GM19023 (cell line): Measurements from ENCODE around the gene TMEM187.
"Not testable (repeated sequence)": the region's sequence is repeated elsewhere in the genome, so short reads cannot be mapped to it uniquely, and the experiment has no call there.

Experiments
- ATAC-seq: cut with Tn5 transposase; IDR thresholded peaks from one replicate; pipeline ENCODE4 v1.9.1; 2021; ENCODE audit warnings: mild to moderate bottlenecking, moderate library complexity; ENCODE audit not compliant: unreplicated experiment

TMEM187 gene

DNA sequence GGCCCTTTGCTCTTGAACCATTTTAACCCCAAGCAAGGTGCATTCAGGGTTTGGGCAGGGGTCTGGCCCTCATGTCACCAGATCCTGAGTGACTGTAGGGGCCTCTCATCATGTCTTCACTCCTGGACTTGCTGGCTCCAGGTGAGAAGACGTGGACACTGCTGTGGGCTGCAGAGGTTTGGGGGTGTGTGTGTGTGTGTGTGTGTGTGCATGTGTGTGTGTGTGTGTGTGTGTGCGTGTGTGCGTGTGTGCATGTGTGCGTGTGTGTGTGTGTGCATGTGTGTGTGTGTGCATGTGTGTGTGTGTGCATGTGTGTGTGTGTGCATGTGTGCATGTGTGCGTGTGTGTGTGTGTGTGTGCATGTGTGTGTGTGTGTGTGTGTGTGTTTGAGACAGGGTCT is 21.8 kb downstream of the TMEM187 start:
- not testable (repeated sequence) for ATAC-seq

DNA sequence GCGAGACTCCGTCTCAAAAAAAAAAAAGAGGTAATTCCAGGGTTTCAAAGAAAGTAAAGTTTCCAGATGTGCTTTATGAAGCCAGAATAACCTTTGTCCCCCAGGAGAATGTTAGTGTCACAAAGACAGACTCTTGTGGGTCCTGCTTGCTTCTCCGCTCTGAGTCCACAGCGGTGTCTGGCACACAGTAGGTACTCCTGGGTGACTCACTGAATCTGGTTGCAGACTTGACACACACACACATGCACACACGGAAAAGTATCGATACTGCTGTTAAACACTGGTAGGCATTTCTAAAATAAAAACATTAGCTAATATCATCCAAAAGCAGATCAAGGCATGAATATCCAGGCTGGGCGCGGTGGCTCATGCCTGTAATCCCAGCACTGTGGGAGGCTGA is 22.9 kb downstream of the TMEM187 start:
- ATAC-seq = no peak

DNA sequence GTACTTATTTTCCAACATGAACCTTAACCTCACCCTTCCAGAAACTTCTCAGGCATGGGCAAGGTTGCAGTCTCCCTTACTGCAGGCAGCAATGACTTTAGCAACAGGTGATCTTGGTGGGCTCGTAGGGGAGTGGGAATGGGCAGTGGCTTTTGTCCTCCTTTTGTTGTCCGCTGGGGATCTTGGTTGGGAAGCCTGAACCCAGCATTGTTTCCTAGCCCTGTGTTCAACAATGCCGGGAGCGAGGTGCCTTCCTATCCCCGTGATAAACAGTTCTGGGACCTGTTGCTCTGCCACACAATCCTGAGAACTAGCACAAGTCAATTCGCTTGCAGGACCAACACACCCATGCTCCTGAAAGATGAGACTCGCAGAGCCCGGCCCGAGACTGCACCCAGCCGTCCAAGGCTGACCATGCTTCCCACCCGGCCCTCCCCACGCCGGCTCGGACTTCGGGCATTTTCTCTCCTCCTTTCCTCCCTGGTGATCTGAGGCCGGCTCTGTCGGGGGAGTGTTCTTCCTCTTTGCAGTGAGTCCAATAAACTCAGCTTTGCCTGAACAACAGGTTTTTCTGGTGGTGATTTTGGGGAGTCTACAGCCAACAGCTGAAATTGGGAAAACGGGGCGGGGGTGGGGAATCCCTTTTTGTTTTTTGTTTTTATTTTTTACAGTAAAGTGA is 26.9 kb downstream of the TMEM187 start:
- no peak for ATAC-seq

DNA sequence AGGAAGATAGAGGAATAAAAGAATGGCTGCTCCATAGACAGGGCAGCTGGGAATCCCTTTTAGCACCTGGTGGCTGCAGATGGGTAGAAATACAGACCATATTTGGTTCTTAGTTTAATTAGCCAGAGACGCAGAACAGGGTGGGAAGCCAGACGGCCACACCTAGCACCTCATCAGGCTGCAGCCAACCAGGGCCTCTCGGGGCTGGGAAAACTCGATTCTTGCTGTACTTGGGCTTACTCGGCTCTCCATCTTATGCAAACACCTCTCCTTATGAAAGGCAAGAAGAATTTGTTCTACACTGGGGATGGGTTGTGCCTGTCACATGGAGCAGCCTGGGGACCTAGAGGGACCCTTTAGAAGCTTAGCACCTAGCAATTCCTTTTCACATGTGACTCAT is 27.5 kb downstream of the TMEM187 start:
- ATAC-seq = no peak

DNA sequence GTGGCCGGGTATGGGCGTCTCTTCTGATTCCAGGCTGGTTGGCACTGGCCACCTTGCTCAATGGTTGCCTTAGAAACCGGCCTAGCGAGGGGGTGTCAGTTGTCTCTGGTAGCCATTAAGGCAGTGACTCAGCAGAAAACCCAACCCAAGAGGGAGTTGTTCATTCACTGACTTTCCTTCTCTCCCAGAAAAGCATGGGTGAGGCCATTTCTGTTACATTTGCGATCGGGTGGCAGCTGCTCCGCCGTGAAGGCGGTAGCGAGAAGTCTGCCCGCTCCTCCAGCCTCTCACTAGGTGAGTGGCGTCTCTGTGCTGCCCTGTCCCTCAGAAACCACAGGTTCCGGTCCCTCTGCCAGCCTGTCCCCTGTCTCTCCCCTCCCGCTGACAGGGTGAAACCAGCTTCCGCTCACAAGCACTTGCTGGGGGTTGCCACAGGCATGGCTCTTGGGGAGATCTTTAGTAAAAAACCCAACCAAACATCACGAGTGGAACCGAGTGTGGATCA is 29.7 kb downstream of the TMEM187 start:
- ATAC-seq = no peak

DNA sequence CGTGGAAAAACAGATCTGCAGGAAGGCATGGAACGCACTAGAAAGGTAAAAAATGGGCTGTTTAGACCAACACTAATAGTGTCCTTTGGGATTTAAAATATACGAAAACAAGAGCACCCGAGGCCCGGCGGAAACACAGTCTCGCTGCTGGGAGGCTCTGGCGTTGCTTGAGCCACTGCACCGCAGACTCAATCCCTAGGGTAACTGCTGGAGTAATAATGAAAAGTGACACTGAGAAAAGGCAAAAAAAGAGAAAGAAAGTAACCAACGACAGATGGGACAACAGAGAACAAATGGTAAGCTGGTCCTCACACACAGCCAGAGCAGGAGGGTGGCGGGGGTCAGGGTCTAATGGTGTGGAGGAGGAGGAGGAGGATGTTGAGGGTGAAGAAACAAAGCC is 31.8 kb downstream of the TMEM187 start:
- no peak for ATAC-seq

DNA sequence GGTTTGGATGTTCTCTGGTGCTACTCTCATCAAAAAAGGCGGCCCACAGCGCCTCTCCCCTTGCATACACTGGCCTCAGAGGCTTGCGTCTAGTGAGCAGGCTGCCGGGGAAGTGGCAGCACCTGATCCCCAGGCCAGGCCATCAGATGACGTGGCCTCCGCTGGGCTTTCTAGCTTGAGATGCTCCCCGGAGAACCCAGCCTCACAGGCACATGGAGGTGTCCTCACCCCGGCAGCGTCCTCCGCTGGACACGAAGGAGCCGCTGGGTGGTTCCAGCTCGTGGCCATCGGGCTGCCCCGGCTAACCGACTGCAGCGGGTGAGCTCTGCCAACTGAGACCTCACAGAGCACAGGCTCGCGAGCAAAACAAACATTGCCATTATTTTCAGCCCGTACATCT is 34.4 kb downstream of the TMEM187 start:
- no peak for ATAC-seq

DNA sequence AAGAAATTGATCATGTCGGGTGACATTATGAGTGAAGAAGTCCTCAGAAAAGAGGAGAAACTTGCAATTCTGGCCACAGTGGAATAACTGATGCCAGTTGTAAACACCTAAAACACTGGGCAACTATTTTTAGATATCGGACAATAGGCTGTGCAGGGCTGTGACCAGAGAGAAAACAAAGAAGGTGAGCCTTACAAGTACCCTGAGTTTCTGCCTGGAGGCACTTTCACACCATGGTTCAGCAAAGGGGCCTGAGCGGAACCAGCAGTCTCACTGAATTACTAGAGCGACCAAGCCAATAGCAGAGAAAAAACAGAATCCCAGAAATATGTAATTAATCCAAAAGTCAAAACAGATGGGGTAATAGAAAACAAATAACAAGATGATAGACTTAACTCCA is 36.0 kb downstream of the TMEM187 start:
- no peak for ATAC-seq

DNA sequence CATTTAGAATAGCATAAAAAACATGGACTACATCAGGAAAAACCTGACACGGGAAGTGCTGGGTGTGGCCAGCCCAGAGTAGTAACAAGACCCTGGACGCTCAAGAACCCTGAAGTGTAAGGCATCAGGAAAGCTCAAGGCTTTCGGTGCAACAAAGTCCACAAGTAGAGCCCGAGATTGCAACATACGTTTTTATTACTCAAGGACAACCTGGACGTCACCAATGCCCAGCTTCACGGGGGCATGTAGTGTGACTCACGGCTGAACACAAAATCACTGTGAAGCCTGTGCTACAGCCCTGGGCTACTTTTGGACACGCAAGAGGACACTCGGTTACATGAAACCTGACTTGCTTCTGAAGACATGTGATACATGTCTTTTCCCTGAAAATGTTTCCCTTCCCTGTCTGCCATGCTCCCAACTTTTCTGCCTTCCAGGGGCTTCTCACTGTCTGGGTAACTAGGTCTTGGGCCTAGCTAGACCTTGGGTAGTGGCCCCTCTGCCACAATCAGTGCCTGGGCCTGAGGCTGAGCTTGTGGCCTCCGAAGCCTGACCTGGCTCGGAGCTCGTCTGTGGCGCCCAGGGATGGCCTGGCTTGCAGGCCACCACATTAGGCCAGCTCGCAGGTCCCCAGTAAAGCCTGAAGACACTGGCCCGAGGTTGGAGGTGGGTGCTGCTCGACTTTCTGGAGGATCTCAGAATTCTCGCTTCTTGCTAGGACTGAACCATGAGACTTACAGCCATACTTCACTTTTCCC is 38.0 kb downstream of the TMEM187 start:
- ATAC-seq = no peak

DNA sequence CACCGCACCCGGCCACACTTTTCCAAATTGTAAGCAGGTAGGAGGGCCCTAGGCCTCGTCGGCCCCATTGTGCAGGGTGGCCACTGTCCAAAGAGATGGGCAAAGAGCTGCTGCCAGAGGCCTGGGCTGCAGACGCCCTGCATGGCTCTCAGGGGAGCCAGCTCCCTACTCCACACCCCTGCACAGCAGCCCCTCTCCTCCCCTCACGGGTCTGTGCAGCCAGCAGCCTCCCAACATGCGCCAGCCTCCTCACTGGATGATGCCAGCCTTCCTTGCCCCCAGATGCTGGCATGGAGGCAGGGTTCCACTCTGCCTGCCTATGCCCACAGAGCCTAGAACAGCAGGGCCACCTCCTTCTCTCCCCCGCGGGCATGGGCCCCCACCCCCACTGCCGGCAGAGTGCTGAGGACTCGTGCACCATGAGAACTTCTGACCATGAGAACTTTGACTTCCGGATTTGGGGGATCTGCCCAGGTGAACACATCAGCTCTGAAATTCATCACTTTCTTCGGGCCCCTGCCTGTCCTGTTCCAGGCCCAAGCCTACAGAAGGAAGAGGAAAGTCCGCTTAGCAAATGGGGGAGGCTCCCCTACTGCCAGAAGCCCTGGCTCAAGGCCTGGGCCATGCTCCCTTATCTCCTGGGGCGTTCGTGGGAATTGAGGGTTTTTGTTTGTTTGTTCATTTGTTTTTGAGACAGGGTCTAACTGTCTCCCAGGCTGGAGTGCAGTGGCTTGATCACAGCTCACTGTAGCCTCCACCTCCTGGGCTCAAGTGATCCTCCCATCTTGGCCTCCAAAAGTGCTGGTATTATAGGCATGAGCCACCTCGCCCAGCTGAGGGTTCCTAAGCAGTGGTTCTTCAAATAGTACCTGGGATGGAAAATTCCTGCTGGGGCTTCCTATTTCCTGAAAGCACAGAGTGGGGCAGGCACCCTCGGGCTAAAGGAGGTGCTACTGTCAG is 39.1 kb downstream of the TMEM187 start:
- ATAC-seq = no peak

DNA sequence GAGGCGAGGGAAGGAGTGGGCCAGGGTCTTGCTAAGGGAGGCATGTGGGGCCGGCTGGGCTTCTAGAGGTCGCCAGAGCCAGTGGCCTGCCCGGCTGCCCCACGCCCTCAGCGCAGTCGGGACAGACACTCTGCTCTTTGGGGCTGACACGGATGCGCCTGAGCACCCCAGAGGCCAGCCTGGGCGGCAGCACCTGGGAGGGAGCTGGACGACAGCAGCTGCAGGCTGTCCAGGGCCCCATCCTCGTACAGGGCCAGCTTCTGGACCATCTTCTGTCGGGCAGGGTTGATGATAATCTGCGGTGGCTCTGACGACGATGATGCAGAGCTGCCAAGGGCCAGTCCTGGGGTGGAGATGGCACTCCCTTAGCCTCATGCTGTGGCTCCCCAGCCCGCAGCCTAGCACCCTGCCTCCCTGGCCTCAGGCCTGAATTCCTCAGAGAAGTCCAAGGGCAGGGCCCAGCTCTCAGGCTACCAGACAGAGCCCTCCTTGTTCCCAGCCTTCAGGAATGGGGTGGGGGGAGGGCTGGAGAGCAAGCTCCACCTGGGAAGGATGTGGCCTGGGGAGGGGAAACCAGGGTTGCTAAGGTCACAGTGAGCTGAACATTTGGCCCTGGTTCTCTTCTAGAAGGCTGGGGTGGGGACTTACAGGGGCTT is 39.9 kb downstream of the TMEM187 start:
- no peak for ATAC-seq

DNA sequence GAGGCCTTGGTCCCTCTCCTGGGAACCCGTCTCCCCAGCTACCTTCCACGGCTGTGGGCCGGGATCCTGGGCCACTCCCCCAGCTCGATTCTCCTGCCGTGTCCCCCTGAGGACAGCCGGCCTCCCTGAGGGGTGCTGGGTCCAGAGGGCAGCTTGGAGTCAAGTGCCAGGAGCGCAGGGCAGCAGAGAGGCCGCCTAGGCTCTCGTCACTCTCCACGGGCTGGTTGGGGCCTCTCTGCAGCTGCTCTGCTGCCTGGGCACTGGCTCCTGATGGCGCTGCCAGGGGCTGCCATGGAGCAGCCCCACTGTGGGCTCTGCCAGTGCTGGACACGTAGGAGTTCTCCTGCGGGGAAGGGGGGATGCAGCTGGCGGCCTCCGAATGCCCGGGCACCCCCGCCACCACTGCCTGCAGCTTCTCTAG is 40.5 kb downstream of the TMEM187 start:
- ATAC-seq = no peak

DNA sequence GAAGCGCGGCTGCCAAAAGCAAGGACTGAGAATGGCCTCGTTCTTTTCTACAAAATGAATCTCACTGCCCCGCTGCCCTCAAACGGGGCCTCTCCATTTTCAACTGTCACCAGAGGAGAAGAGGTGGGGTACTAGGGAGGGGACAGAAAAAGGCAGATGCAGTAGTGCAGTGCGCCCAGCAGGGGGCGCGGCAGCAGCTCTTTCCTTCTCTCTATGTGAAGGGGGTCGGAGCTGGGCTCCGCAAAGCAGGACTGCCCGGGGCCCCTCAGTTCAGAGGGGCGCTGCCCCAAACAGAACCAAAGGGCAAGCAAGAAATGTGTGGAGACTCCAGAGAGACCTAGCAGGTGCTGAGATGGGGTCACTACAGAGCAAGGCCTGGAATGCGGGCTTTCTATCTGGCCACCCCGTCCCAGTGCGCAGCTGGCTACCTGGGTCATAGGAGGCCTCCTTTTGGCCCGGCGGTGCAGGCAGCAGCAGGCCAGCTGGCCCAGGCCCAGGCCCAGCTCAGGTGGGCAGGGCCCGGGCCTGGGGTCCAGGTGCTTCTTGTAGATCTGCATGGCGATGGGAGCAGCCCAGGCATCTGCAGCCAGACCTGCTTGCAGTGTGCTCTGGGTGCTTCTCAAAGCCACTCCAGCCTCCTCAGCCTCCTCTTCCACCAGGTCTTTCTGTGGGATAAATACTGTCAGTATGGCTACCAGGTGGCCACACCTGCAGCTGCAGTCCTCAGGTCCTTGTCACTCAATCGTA is 41.2 kb downstream of the TMEM187 start:
- ATAC-seq = no peak

DNA sequence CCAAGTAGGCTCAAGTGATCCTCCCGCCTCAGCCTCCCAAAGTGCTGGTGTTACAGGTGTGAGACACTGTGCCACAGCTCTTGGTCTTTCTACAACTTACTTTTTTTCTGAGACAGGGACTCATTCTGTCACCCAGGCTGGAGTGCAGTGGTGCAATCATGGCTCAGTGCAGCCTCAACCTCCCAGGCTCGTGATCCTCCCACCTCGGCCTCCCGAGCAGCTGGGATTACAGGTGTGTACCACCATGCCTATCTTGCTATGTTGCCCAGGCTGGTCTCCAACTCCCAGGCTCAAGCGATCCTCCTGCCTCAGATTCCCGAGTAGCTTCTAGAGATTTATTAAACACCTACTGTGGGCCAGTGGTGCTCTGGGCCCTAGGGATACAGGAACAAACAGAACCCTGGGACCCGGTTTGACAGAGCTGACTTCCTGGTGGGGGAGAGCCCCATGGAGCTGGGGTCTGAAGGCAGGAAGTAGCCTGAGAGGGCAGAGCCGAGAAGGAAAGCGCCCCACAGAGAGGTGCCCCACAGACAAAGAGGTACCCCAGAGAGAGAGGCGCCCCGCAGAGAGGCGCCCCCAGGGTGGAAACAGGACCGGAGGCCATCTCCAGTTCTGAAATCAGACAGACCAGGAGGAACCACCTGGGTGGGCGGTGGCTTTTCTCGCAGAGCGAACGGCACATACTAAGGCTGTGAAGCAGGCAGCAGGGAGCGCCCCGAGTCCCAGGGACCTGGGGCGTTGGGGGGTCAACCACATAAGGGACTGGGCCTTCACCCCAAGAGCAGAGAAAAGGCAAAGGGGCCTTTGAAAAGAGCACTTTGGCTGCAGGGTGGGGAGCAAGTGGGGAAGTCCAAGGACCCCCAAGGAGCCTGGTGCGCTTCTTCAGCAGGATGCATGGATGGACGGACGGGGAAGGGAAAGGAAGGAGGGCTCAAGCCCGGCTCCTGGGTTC is 42.2 kb downstream of the TMEM187 start:
- no peak for ATAC-seq

DNA sequence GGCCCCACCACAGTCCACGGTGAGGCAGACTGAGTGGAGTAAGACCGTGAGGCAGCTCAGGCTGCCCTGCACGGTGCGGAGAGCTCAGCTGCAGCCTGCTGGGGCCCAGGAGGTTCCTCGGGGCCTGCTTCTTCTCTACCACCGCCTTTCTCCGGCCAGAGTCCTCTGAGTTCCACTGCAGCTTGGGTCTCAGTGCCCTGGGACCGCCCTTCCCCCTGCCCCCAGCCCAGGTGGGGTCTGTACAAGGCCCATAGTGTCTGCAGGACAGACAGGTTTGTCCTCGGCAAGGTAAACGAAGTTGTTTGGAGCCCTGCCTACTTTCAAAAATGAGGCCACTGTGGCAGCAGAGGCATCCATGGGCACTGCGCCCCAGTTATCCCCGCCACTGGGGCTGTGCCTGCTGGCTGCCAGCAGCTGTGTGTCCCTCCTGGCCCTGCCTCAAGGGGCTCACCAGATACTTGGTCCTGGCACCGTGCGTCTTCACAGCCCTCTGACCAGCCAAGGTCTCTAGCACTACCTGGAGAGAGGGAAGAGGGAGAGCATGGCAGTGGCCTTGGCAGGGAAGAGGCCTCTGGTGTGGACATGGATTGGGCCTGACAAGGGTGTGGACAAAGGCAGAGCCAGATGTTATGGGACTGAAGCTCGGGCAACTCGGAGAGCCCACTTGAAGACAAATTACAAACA is 43.2 kb downstream of the TMEM187 start:
- ATAC-seq = no peak

DNA sequence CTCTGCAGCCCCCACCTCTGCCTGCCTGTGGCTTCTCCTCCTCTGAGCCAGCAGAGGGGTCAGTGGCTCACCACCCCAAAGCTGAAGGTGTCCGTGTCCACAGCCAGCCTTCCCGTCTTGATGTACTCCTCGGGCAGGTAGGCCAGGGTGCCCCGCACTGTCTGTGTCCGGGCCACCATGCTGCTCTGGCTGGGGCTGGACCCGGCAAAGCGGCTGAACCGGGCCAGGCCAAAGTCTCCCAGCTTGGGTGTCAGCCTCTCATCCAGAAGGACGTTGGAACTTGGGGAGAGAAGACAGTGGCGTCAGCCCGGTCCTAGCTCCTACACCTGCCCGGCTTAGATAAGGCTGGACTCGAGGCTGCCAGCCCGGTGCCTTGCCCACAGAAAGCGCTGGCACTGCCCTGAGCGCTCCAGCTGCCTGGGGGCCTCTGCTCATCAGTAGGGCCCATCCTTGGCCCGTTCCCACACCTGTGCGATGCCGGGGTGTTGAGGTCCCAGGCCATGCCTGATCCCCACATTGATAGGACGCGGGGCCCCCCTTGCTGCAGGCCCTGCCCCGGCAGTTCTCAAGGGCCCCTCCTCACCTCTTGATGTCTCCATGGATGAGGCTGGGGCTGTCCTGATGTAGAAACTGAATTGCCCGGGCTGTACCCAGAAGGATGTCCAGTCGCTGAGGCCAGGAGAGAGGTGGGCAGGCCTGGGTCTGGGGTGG is 44.0 kb downstream of the TMEM187 start:
- ATAC-seq = no peak

DNA sequence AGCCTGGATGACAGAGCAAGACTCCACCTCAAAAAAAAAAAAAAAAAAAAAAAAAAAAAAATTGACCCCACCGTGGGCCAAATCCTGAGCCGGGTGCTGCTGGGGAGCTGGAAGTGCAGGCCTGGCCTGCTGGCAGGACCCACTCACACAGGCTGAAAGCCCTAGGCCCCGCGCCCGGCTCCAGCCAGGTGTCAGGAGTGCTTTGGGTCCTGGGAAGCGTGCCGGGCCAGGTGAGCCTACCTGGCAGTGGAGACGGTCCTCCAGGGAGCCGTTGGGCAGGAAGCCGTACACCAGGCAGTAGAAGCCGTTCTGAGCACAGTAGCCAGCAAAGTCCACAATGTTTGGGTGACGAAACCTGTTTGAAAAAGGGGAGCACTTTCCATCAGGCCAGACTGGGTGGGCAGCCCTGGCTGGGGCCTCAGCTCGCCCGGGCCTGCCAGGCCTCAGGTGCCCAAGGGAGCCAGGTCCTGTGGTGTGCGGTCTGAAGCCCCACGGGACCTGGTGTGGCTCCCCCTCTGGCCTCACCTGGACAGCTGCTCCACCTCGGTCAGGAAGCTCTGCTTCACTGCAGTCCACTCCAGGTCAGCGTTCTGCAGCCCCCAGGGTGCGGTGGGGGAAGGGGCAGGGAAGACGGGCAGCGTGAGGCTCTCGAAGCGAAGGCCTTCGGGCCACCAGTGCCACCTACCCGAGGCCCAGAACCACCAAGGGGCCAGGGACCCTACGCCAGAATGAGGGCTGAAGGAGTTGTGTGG is 45.4 kb downstream of the TMEM187 start:
- ATAC-seq = no peak
